ENCODE data around the gene PCDHB3. TPM values are rescaled to one million over a fixed set of nuclear protein-coding genes. Genes with fewer than 3 reads are reported as not detected.
"Not testable (repeated sequence)": the region's sequence is repeated elsewhere in the genome, so short reads cannot be mapped to it uniquely, and the experiment has no call there.

Gene PCDHB3
- 1 to 10 TPM in 1 of 3 donors, under 1 TPM in 2; 0.48 to 1.4 (median 0.90) TPM for polyA plus RNA-seq

GRCh38 chr5:141100243-141100805 is at the start of gene PCDHB3:
Gene PCDHB3, plus strand, starts transcription at chr5:141100473. Its CDS starts 177 bp downstream, at chr5:141100650.
- 16 to 20% (median 16%) methylated on average over 19 of the region's 19 CpGs for WGBS, 3 donors

DNA sequence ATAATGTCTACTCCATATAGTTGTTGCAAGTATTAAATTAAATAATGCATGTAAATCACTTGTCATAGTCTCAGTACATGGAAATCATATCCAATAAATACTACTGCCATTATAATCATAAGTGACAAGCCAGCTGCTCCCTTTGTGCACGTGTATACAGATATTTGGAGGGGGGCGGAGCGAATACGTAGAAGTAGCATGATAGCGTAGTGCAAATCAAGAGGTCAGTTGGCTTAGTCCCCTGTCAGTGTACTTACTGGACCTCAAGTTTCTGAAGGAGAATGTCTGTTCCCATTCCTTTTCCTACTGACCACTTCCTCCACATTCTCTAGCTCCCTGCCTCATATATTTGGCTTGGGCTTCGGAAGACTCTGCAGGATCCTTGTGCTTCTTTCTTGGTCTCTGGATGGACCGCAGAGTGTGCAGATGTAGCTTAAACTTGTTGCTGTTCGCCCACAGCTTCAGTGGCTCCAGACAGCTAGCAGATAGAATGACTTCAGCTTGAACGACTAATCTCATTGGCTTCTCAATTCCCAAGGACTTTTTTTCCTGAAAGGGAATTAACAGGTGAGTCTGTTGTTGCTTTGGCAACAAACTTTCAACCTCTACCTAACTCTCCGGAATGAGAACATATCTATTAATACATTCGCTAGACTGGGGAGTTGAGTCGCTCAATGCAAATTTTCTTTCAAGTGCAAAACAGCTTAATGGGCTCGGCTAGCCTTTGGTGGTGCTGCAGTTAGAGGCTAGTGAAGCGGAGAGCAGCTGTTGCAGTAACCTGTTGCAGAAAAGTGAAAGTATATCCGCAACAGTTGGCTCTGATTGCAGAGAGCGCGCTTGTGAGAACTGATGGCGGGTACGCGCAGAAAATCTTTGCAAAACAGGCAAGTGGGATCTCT is 49.4 kb upstream of the PCDHB3 start, which contains the start of gene PCDHB1:
Gene PCDHB1 (plus strand): TSS at position 753 of the 899 bp plus-strand sequence. CDS start 97 bp downstream, at position 850.
- WGBS, 3 donors, result 13 to 19% (median 18%) methylated on average over 20 of the region's 20 CpGs
- H3K27ac ChIP-seq (ENCODE audit: low read depth, low read length), result no peak within 1 kb of the TSS

More at GRCh38 chr5:141100243-141100805, at the start of gene PCDHB3:
- no peak within 1 kb of the TSS for H3K27ac ChIP-seq (ENCODE audit: low read depth, low read length)

DNA sequence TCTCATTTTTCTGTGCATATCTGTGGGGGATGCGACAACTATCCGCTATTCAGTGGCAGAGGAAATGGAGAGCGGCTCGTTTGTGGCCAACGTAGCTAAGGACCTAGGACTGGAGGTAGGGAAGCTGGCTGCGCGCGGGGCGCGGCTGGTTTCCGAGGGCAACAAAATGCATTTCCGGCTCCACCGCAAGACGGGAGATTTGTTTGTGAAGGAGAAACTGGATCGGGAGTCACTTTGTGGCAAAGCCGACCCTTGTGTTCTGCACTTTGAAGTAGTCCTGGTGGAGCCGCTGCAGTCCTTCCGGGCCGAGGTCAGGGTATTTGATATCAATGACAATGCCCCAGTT is 48.8 kb upstream of the PCDHB3 start:
- 3 to 11% (median 6%) methylated on average over 19 of the region's 19 CpGs for WGBS, 3 donors

GRCh38 chr5:141077826-141078225 is 22.4 kb upstream of the PCDHB3 start:
- WGBS, 3 donors, result 42 to 45% (median 43%) methylated on average over 17 of the region's 17 CpGs
- no peak overlapping the region for H3K27ac ChIP-seq (ENCODE audit: low read depth, low read length)

More for the DNA sequence above, 48.8 kb upstream of the PCDHB3 start:
- no peak overlapping the region for H3K27ac ChIP-seq (ENCODE audit: low read depth, low read length)

- H3K27ac ChIP-seq (ENCODE audit: low read depth, low read length), result no peak overlapping the region
Observed at GRCh38 chr5:141082228-141082627, 18.0 kb upstream of the PCDHB3 start.

DNA sequence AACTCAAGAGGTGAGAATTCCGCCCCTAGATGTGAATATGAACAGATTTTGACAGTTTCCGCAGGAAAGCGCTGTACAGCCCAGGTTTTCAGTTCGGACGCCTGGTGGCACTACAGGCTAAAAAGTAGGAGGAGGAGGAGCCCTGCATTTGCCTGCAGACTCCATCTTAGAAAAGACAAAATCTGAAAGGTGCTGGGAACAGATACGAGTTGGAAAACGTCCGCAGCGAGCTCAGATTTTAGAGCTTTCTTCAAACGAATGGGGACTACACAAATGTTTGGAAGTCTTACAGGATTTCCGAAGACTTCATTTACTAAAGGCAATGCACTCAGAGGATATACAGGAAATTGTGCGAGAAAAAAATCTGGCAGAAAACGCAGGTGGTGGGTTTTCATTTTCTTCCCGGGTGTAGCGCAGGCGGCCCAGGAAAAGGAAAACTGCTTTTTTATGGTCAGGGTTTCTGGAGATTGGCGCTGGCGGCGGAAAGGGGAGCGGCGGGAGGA is 15.7 kb upstream of the PCDHB3 start:
- no peak overlapping the region for H3K27ac ChIP-seq (ENCODE audit: low read depth, low read length)
- 8 to 10% (median 8%) methylated on average over 21 of the region's 21 CpGs for WGBS, 3 donors

DNA sequence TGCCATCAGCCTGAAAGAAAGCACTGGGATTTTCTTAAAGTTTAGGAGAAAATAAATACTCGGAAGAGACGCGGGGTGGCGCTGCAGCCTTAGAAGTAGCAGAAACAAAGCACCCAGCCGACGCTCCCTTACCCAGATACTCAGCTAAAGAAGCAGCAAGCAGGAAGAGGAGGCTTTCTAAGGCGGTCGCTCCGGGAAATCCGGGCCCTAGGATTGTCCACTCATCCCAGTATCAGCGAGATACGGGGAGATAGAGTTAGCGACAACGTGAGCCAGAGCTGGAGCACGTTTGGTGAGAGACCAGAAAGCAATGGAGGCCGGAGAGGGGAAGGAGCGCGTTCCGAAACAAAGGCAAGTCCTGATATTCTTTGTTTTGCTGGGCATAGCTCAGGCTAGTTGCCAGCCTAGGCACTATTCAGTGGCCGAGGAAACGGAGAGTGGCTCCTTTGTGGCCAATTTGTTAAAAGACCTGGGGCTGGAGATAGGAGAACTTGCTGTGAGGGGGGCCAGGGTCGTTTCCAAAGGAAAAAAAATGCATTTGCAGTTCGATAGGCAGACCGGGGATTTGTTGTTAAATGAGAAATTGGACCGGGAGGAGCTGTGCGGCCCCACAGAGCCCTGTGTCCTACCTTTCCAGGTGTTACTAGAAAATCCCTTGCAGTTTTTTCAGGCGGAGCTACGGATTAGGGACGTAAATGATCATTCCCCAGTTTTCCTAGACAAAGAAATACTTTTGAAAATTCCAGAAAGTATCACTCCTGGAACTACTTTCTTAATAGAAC is 5.6 kb upstream of the PCDHB3 start, which contains the start of gene PCDHB2:
Gene PCDHB2 (plus strand): TSS at position 135 of the 782 bp plus-strand sequence. CDS start 176 bp downstream, at position 311.
- H3K27ac ChIP-seq (ENCODE audit: low read depth, low read length), result no peak within 1 kb of the TSS
- 13% methylated on average over 29 of the region's 29 CpGs for WGBS, 3 donors

- H3K27ac ChIP-seq (ENCODE audit: low read depth, low read length), result no peak overlapping the region
- WGBS, 3 donors, result 40 to 43% (median 41%) methylated on average over 12 of the region's 12 CpGs
Observed at GRCh38 chr5:141095263-141095641, 5.0 kb upstream of the PCDHB3 start.

DNA sequence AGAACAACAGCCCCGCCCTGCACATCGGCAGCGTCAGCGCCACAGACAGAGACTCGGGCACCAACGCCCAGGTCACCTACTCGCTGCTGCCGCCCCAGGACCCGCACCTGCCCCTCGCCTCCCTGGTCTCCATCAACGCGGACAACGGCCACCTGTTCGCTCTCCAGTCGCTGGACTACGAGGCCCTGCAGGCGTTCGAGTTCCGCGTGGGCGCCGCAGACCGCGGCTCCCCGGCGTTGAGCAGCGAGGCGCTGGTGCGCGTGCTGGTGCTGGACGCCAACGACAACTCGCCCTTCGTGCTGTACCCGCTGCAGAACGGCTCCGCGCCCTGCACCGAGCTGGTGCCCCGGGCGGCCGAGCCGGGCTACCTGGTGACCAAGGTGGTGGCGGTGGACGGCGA is 4.1 kb upstream of the PCDHB3 start:
- WGBS, 3 donors, result 34 to 35% (median 34%) methylated on average over 26 to 28 of the region's 46 CpGs
- H3K27ac ChIP-seq (ENCODE audit: low read depth, low read length), result not testable (repeated sequence)

GRCh38 chr5:141096586-141096985 is 3.7 kb upstream of the PCDHB3 start:
- not testable (repeated sequence) for H3K27ac ChIP-seq (ENCODE audit: low read depth, low read length)
- 23 to 34% (median 34%) methylated on average over 23 to 33 of the region's 38 CpGs for WGBS, 3 donors

- 26 to 33% (median 31%) methylated on average over 20 of the region's 20 CpGs for WGBS, 3 donors
- H3K27ac ChIP-seq (ENCODE audit: low read depth, low read length), result no peak overlapping the region
Observed at GRCh38 chr5:141101059-141101458, 786 bp downstream of the PCDHB3 start.

GRCh38 chr5:141102070-141102469 is 1.8 kb downstream of the PCDHB3 start:
- not testable (repeated sequence) for H3K27ac ChIP-seq (ENCODE audit: low read depth, low read length)
- whole genome bisulfite sequencing, 3 donors, result 31 to 42% (median 34%) methylated on average over 24 to 31 of the region's 39 CpGs

- not testable (repeated sequence) for H3K27ac ChIP-seq (ENCODE audit: low read depth, low read length)
- 31 to 38% (median 37%) methylated on average over 18 to 21 of the region's 38 CpGs for WGBS, 3 donors
Observed at GRCh38 chr5:141102471-141102870, 2.2 kb downstream of the PCDHB3 start.

GRCh38 chr5:141105350-141105749 is 5.1 kb downstream of the PCDHB3 start:
- H3K27ac ChIP-seq (ENCODE audit: low read depth, low read length), result no peak overlapping the region
- 68 to 92% (median 70%) methylated on average over 2 of the region's 2 CpGs for WGBS, 3 donors

DNA sequence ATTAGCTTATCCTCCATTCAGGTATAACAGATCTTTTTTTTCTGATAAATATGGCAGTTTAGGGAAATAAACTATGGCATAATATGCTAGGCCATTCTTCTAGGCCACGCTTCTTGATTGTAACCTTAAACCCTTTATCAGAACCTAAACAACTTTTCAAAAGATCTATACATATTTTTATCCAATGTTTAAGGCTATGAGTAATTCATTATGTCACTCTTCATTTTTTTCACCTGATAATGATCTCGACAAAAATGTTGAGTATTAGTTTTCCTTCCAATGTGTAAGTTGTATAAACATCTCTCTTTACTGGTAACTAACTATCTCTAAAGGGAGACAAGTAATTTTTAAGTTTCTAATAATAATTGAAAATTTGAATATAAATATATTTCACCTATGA is 19.0 kb downstream of the PCDHB3 start:
- no peak overlapping the region for H3K27ac ChIP-seq (ENCODE audit: low read depth, low read length)
- 35 to 49% (median 42%) methylated on average over 2 of the region's 2 CpGs for WGBS, 3 donors

- WGBS, 3 donors, result 15 to 21% (median 18%) methylated on average over 16 of the region's 16 CpGs
- H3K27ac ChIP-seq (ENCODE audit: low read depth, low read length), result no peak within 1 kb of the TSS
Observed at GRCh38 chr5:141121563-141121962, 21.3 kb downstream of the PCDHB3 start, which contains the start of gene PCDHB4. Gene PCDHB4, plus strand, starts transcription at chr5:141121818. Its CDS starts 181 bp downstream, at chr5:141121999.

GRCh38 chr5:141121985-141122384 is 21.7 kb downstream of the PCDHB3 start:
- H3K27ac ChIP-seq (ENCODE audit: low read depth, low read length), result no peak overlapping the region

DNA sequence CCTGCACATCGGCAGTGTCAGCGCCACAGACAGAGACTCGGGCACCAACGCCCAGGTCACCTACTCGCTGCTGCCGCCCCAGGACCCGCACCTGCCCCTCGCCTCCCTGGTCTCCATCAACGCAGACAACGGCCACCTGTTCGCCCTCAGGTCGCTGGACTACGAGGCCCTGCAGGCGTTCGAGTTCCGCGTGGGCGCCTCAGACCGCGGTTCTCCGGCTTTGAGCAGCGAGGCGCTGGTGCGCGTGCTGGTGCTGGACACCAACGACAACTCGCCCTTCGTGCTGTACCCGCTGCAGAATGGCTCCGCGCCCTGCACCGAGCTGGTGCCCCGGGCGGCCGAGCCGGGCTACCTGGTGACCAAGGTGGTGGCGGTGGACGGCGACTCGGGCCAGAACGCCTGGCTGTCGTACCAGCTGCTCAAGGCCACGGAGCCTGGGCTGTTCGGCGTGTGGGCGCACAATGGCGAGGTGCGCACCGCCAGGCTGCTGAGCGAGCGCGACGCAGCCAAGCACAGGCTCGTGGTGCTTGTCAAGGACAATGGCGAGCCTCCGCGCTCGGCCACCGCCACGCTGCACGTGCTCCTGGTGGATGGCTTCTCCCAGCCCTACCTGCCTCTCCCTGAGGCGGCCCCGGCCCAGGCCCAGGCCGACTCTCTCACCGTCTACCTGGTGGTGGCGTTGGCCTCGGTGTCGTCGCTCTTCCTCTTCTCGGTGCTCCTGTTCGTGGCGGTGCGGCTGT is 23.3 kb downstream of the PCDHB3 start:
- WGBS, 3 donors, result 28 to 37% (median 34%) methylated on average over 37 to 58 of the region's 73 CpGs
- H3K27ac ChIP-seq (ENCODE audit: low read depth, low read length), result not testable (repeated sequence)

More at GRCh38 chr5:141121985-141122384, 21.7 kb downstream of the PCDHB3 start:
- WGBS, 3 donors, result 23 to 41% (median 36%) methylated on average over 12 of the region's 12 CpGs

Data from adipose tissue (tissue), 3 donors.